B cell (primary cell): ENCODE measurements around the gene TESPA1. TPM values are rescaled to one million over a fixed set of nuclear protein-coding genes. Genes with fewer than 3 reads are reported as not detected.

ENCODE experiments used
- ATAC-seq: fragments of 200-7000 bp; cut with Tn5 transposase; one replicate; pipeline ENCODE4 v1.10.0; 2021; ENCODE audit warnings: low read depth, mild to moderate bottlenecking, moderate number of reproducible peaks, moderate library complexity
- CTCF ChIA-PET: fragments of 350-600 bp; sonication (Branson Sonifier 250); formaldehyde crosslinking; loops from one replicate; lab custom pipeline; 2021; ENCODE audit warnings: antibody characterized with exemption, inconsistent platforms; lab: Charles Lee
- POLR2A ChIA-PET: fragments of 350-600 bp; sonication (Branson Sonifier 250); formaldehyde crosslinking; loops from one replicate; lab custom pipeline; 2021; ENCODE audit warnings: antibody characterized with exemption; lab: Charles Lee
- DNase-seq: peaks from one replicate; pipeline ENCODE4 v3.0.0; 2013
- H2AFZ ChIP-seq: 2 replicates; pipeline ENCODE4 v1.6.1; 2012; ENCODE audit warnings: mild to moderate bottlenecking, low read depth, low read length; ENCODE audit not compliant: insufficient read depth, poor library complexity, severe bottlenecking
- H3K27ac ChIP-seq, 2 donors: 1 replicate in 1 of 2; 2 replicates in 1 of 2; pipeline ENCODE4 v1.5.1; 2012 to 2013; ENCODE audit warnings: low read length in 2 of 2, mild to moderate bottlenecking in 2 of 2, moderate library complexity in 1 of 2
- H3K27me3 ChIP-seq, 4 experiments: fragments of 200-600 bp in 1 of 4; sonication (generic) in 1 of 4; replicated peaks in 1 of 4; 1 replicate in 2 of 4; 2 replicates in 2 of 4; pipeline versions ENCODE4 v1.6.1 to v1.7.0; 2013 to 2016; ENCODE audit warnings: low read length in 3 of 4, mild to moderate bottlenecking in 2 of 4, mixed read lengths in 1 of 4, moderate library complexity in 1 of 4; ENCODE audit not compliant: insufficient read depth in 4 of 4, control insufficient read depth in 3 of 4; ENCODE audit errors: control extremely low read depth in 1 of 4
- H3K36me3 ChIP-seq, 2 experiments: replicated peaks in 1 of 2; 1 replicate in 1 of 2; 2 replicates in 1 of 2; pipeline versions ENCODE4 v1.6.1 to v1.7.1; 2013; ENCODE audit warnings: low read length in 1 of 2; ENCODE audit not compliant: insufficient read depth in 2 of 2, control insufficient read depth in 1 of 2; ENCODE audit errors: control extremely low read depth in 1 of 2, extremely low read depth in 1 of 2
- H3K4me1 ChIP-seq, 2 donors: fragments of 200-600 bp in 1 of 2; sonication (generic) in 1 of 2; 1 replicate in 1 of 2; 2 replicates in 1 of 2; pipeline versions ENCODE4 v1.5.1 to v1.6.1; 2013 to 2017; ENCODE audit warnings: low read length in 2 of 2; ENCODE audit not compliant: control insufficient read depth in 2 of 2, insufficient read depth in 2 of 2
- H3K4me2 ChIP-seq: replicated peaks from 2 replicates; pipeline ENCODE3; 2012; ENCODE audit warnings: mild to moderate bottlenecking, low read depth, low read length; ENCODE audit not compliant: poor library complexity, severe bottlenecking
- H3K4me3 ChIP-seq, 5 experiments: fragments of 200-600 bp in 1 of 5; sonication (generic) in 1 of 5; 1 replicate in 3 of 5; 2 replicates in 2 of 5; pipeline versions ENCODE4 v1.5.1 to v1.7.0; 2011 to 2016; ENCODE audit warnings: low read length in 4 of 5, mild to moderate bottlenecking in 4 of 5, low read depth in 2 of 5, control low read depth in 1 of 5, moderate library complexity in 1 of 5; ENCODE audit not compliant: insufficient read depth in 1 of 5; ENCODE audit errors: control extremely low read depth in 1 of 5, extremely low read depth in 1 of 5
- H3K79me2 ChIP-seq: fragments of 200-600 bp; sonication (generic); one replicate; pipeline ENCODE4 v1.6.0; 2016; ENCODE audit warnings: low read length; ENCODE audit not compliant: control insufficient read depth, insufficient read depth
- H3K9ac ChIP-seq: fragments of 200-600 bp; sonication (generic); 2 replicates; pipeline ENCODE4 v1.6.1; 2017; ENCODE audit warnings: mild to moderate bottlenecking, low read length, moderate library complexity
- H3K9me3 ChIP-seq, 3 donors: one replicate each; pipeline versions ENCODE4 v1.6.1 to v1.7.1; 2013; ENCODE audit warnings: low read length in 2 of 3; ENCODE audit not compliant: control insufficient read depth in 2 of 3, insufficient read depth in 1 of 3; ENCODE audit errors: control extremely low read depth in 1 of 3
- H4K20me1 ChIP-seq: 2 replicates; pipeline ENCODE4 v1.6.0; 2012; ENCODE audit warnings: mild to moderate bottlenecking, low read length; ENCODE audit not compliant: insufficient read depth, control insufficient read depth, poor library complexity, severe bottlenecking
- H3K27ac Mint-ChIP-seq: one replicate; pipeline ENCODE4 v1.8.0; 2021; ENCODE audit warnings: mixed read lengths
- H3K27me3 Mint-ChIP-seq: one replicate; pipeline ENCODE4 v1.8.0; 2021; ENCODE audit warnings: mixed read lengths
- H3K4me1 Mint-ChIP-seq: one replicate; pipeline ENCODE4 v1.8.0; 2021; ENCODE audit warnings: mixed read lengths
- H3K4me3 Mint-ChIP-seq: one replicate; pipeline ENCODE4 v1.8.0; 2021; ENCODE audit warnings: mixed read lengths
- H3K9me3 Mint-ChIP-seq: one replicate; pipeline ENCODE4 v1.8.0; 2022; ENCODE audit warnings: mixed read lengths; ENCODE audit not compliant: insufficient read depth
- CTCF ChIP-seq: fragments of 200-600 bp; IDR thresholded peaks from one replicate; pipeline ENCODE4 v1.8.0; 2022; ENCODE audit warnings: antibody characterized with exemption, mild to moderate bottlenecking
- EZH2 ChIP-seq: IDR thresholded peaks from 2 replicates; pipeline ENCODE4 v1.6.1; 2012; ENCODE audit warnings: borderline replicate concordance, low read depth, mild to moderate bottlenecking, moderate library complexity, low read length; ENCODE audit not compliant: insufficient read depth, poor library complexity, severe bottlenecking
- WGBS: methylation state at CpG from one replicate; pipeline ENCODE4 v1.1.5; 2013; ENCODE audit warnings: missing lambda C conversion rate; ENCODE audit not compliant: insufficient coverage; 5-methylcytosine and 5-hydroxymethylcytosine counted together
- intact Hi-C: fragments of 100-400 bp; cut with micrococcal nuclease; formaldehyde crosslinking; loops from one replicate; pipeline ENCODE4 v1.10.0; 2022
- polyA plus RNA-seq: library from polyadenylated mRNA; depleted of rRNA; stranded (reverse); fragments of >200 nt; gene quantifications from 2 replicates; pipeline ENCODE4 v1.2.3, GENCODE V29; 2012
- total RNA-seq, 2 donors: library from RNA; stranded (reverse); fragments of 120-200 nt in 1 of 2; gene quantifications; 1 replicate in 1 of 2; 2 replicates in 1 of 2; pipeline versions ENCODE4 v1.2.3 to v1.2.4, GENCODE V29; 2013 to 2022

Gene TESPA1
- total and polyA plus RNA-seq, 2 donors (not counting 1 experiment from before 2014, with no cell fraction given), result 9.5 to 19.0 TPM

- Histone ChIP-seq H4K20me1 (no peaks in the 10 kb centered on the region), H3K27me3 (no peaks in the 10 kb centered on the region), H3K27ac (no peak overlapping the region), H3K4me1 (peaks cover 0 to under 1% of the 10 kb centered on the region in 2 donors), H2AFZ (no peak overlapping the region), H3K9me3 (no peaks in the 10 kb centered on the region), H3K4me3 (no peak overlapping the region), H3K36me3 (peaks cover 3 to 33% of the 10 kb centered on the region in 2 experiments), H3K79me2 (peaks cover 9% of the 10 kb centered on the region), H3K9ac (no peak overlapping the region), H3K4me2 (no peak overlapping the region)
- WGBS, result no CpG with 5 or more reads among the region's 3 CpGs
- ChIA-PET POLR2A (no interaction called here), CTCF (interaction anchor here (0.6 to 1.4 kb wide), 4 partner anchors 17 to 446 kb away, joined by 3 to 5 read pairs (median 4); no protein-coding TSS in a partner anchor)
- Mint-ChIP-seq H3K4me3 (no peak overlapping the region), H3K4me1 (peaks cover 10% of the 10 kb centered on the region), H3K9me3 (no peaks in the 10 kb centered on the region), H3K27ac (no peak overlapping the region), H3K27me3 (no peaks in the 10 kb centered on the region)
- no peak for ATAC-seq
- no peak for DNase-seq
- TF ChIP-seq CTCF (no peak), EZH2 (no peak)
- intact Hi-C loops, result no loop called here
Measured at GRCh38 chr12:54973556-54973955, 11.0 kb downstream of the TESPA1 start.

- TF ChIP-seq CTCF, result no peak
- TF ChIP-seq EZH2, result no peak
- Mint-ChIP-seq H3K9me3 (no peaks in the 10 kb centered on the region), H3K4me1 (peaks cover 2% of the 10 kb centered on the region), H3K27ac (no peak overlapping the region), H3K4me3 (no peak overlapping the region), H3K27me3 (no peaks in the 10 kb centered on the region)
- no peak overlapping the region for H3K4me2 ChIP-seq
- peaks cover 0 to 3% of the 10 kb centered on the region in 2 donors for H3K4me1 ChIP-seq
- no peak overlapping the region for H2AFZ ChIP-seq
- ChIA-PET CTCF (interaction anchor here (0.6 to 2.9 kb wide), 3 partner anchors 10 to 22 kb away, joined by 3 to 9 read pairs (median 3); no protein-coding TSS in a partner anchor), POLR2A (no interaction called here)
- H3K9me3 ChIP-seq, result no peaks in the 10 kb centered on the region
- 100% methylated on average over 3 of the region's 3 CpGs for WGBS
- ATAC-seq (no peak), DNase-seq (no peak)
- H3K27ac ChIP-seq, result no peak overlapping the region
- H4K20me1 ChIP-seq, result no peaks in the 10 kb centered on the region
- H3K27me3 ChIP-seq, result no peaks in the 10 kb centered on the region
- H3K36me3 ChIP-seq, result peaks cover 0 to 50% of the 10 kb centered on the region in 2 experiments
- H3K9ac ChIP-seq, result no peak overlapping the region
- H3K79me2 ChIP-seq, result no peaks in the 10 kb centered on the region
- no peak overlapping the region for H3K4me3 ChIP-seq
- intact Hi-C loops, result no loop called here
Measured at GRCh38 chr12:54970741-54971140, 13.8 kb downstream of the TESPA1 start.
